Esophagus squamous epithelium (tissue), 4 donors: ENCODE measurements around the gene RGS12.

ENCODE experiments used
- CTCF ChIP-seq, 6 experiments: fragments of 450-650 bp in 4 of 6; fragments of 200-600 bp in 2 of 6; sonication (generic) in 2 of 6; IDR thresholded peaks; one replicate each; pipeline ENCODE4 v1.5.1; 2016 to 2019; ENCODE audit warnings: antibody characterized with exemption in 6 of 6, mild to moderate bottlenecking in 4 of 6, moderate library complexity in 4 of 6
- POLR2A ChIP-seq, 4 donors: fragments of 450-650 bp; IDR thresholded peaks; one replicate each; pipeline ENCODE4 v1.6.1; 2017; ENCODE audit warnings: antibody characterized with exemption in 4 of 4, mild to moderate bottlenecking in 4 of 4, moderate library complexity in 3 of 4

- TF ChIP-seq POLR2A (IDR thresholded peaks at IDR 0.05) (no peak), CTCF (IDR thresholded peaks at IDR 0.05) (no peak)
Measured at GRCh38 chr4:3262208-3263052, 30.4 kb upstream of the RGS12 start.
